ENCODE measurements around the gene ARL6IP4.

ARL6IP4 gene

GRCh38 chr12:123022846-123023245, 42.4 kb downstream of the ARL6IP4 start:
- TF ChIP-seq CTCF (conservative IDR thresholded peaks at IDR 0.05; ENCODE audit: low read depth, low read length): no peak
- no peak overlapping the region for H3K4me3 ChIP-seq (ENCODE audit: low read depth, low read length)
- no peak for DNase-seq (ENCODE audit: low read depth)

- H3K4me3 ChIP-seq (ENCODE audit: low read depth, low read length): no peak overlapping the region
- DNase-seq (ENCODE audit: low read depth): peak; percentile 42
- no peak for TF ChIP-seq CTCF (conservative IDR thresholded peaks at IDR 0.05; ENCODE audit: low read depth, low read length)
Measured at GRCh38 chr12:123024819-123025391, 44.4 kb downstream of the ARL6IP4 start.

- DNase-seq (ENCODE audit: low read depth): no peak
- no peak overlapping the region for H3K4me3 ChIP-seq (ENCODE audit: low read depth, low read length)
- no peak for TF ChIP-seq CTCF (conservative IDR thresholded peaks at IDR 0.05; ENCODE audit: low read depth, low read length)
Measured at GRCh38 chr12:123026094-123026853, 45.8 kb downstream of the ARL6IP4 start.

GRCh38 chr12:123027726-123028445, 47.4 kb downstream of the ARL6IP4 start:
- DNase-seq (ENCODE audit: low read depth): no peak
- TF ChIP-seq CTCF (conservative IDR thresholded peaks at IDR 0.05; ENCODE audit: low read depth, low read length): no peak
- no peak overlapping the region for H3K4me3 ChIP-seq (ENCODE audit: low read depth, low read length)

GRCh38 chr12:123028475-123028874, 48.0 kb downstream of the ARL6IP4 start:
- DNase-seq (ENCODE audit: low read depth): no peak
- TF ChIP-seq CTCF (conservative IDR thresholded peaks at IDR 0.05; ENCODE audit: low read depth, low read length): no peak
- H3K4me3 ChIP-seq (ENCODE audit: low read depth, low read length): no peak overlapping the region

GRCh38 chr12:123029550-123029949, 49.1 kb downstream of the ARL6IP4 start:
- no peak for TF ChIP-seq CTCF (conservative IDR thresholded peaks at IDR 0.05; ENCODE audit: low read depth, low read length)
- H3K4me3 ChIP-seq (ENCODE audit: low read depth, low read length): no peak overlapping the region
- DNase-seq (ENCODE audit: low read depth): no peak

Data from choroid plexus epithelial cell (primary cell).